HG02840 (cell line): Measurements from ENCODE around the gene ATXN2L.

Source experiments
- ATAC-seq: cut with Tn5 transposase; IDR thresholded peaks from one replicate; pipeline ENCODE4 v1.9.1; 2021; ENCODE audit warnings: mild to moderate bottlenecking, moderate library complexity, moderate number of reproducible peaks; ENCODE audit not compliant: unreplicated experiment, low FRiP score

Gene ATXN2L

DNA sequence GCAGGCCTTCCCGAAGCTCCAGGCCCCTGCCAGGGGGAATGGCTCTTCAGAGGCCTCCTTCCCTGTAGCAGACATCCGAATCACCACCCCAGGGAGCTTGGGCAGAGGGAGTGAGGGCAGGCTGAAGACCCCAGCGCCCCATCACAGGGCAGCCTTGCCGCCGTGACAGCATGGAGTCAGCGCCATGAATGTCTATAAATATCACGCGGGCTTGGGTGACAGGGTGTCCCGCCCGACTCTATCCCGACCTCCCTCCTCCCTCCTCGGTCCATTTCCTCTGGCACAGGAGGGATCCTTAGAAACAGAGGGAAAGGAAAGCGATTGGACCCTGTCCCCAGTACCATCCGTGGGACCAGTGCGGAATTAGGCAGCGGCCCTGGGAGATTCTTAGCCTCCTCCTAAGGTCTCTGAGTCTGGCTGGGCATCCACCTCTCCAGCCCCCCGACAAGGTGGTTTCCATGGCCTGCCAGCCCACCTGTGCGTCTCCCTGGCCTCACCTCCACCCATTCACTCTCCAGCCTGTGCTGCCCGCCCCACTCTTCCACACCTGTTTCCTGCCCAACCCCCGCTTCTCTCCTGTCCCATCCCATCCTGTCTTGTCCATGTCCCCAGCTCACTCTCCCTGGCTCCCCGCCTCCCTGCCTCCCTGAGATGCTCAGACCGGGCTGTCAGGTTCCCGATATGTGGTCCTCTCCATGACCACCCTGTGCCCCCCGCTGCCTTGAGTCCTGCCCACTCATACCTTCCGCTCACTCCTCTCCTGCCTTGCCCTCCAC is 60.6 kb downstream of the ATXN2L start:
- no peak for ATAC-seq

DNA sequence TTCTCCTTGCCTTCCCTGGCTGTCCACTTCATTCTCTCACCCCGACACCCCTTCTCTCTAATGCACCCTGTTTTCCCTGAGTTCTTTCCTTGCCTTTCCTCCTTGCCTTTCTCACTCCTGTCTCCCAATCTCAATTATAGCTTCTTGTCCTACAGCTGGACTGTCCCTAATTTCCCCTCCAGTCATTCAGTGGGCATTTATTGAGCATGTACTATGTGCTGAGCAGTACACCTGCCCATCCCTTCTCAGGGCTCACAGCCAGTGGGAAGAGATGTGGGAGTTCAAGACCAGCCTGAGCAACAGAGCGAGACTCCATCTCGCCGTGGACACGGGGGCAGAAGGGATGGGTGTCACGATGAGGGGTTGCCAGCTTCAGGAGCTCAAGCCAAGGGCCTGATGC is 61.2 kb downstream of the ATXN2L start:
- no peak for ATAC-seq
